Activated CD8-positive, alpha-beta memory T cell treated with anti-CD3 and anti-CD28 coated beads, Interleukin-2, amount 10 ng/mL, durations not matched to agents 7 days and 5 days (primary cell): ENCODE measurements around the gene CLMN. TPM values are rescaled to one million over a fixed set of nuclear protein-coding genes. Genes with fewer than 3 reads are reported as not detected.

ENCODE experiments used
- ATAC-seq: fragments of 150-1000 bp; cut with Tn5 transposase; one replicate; pipeline ENCODE4 v1.10.0; 2021; ENCODE audit warnings: moderate library complexity
- CTCF ChIA-PET: fragments of 350-600 bp; sonication (Branson Sonifier 250); formaldehyde crosslinking; loops from one replicate; lab custom pipeline; 2021; ENCODE audit warnings: antibody characterized with exemption; lab: Charles Lee
- DNase-seq: peaks from one replicate; pipeline ENCODE4 v3.0.0-alpha.2; 2020
- H3K27ac Mint-ChIP-seq: one replicate; pipeline ENCODE4 v1.8.0; 2021; ENCODE audit warnings: mild to moderate bottlenecking, mixed read lengths
- H3K27me3 Mint-ChIP-seq: one replicate; pipeline ENCODE4 v1.8.0; 2021; ENCODE audit warnings: mixed read lengths
- H3K36me3 Mint-ChIP-seq: one replicate; pipeline ENCODE4 v1.8.0; 2021; ENCODE audit warnings: mild to moderate bottlenecking, mixed read lengths
- H3K4me1 Mint-ChIP-seq: one replicate; pipeline ENCODE4 v1.8.0; 2021; ENCODE audit warnings: mixed read lengths
- H3K4me3 Mint-ChIP-seq: one replicate; pipeline ENCODE4 v1.8.0; 2021; ENCODE audit warnings: mild to moderate bottlenecking, moderate library complexity, mixed read lengths
- H3K9me3 Mint-ChIP-seq: one replicate; pipeline ENCODE4 v1.8.0; 2022; ENCODE audit warnings: low read depth, mixed read lengths
- total RNA-seq, 2 experiments: library from RNA; stranded (reverse); gene quantifications; one replicate each; pipeline ENCODE4 v1.2.3, GENCODE V29; 2021

CLMN gene
- total RNA-seq, 2 experiments from 2014 or later = 0.42 to 0.91 TPM

- Mint-ChIP-seq H3K9me3 (peaks cover 6% of the 10 kb centered on the region), H3K27me3 (no peaks in the 10 kb centered on the region), H3K27ac (no peak overlapping the region), H3K4me1 (peaks cover 2% of the 10 kb centered on the region), H3K4me3 (no peak overlapping the region), H3K36me3 (peaks cover 1% of the 10 kb centered on the region)
- DNase-seq (no peak), ATAC-seq (no peak)
- CTCF ChIA-PET = no interaction called here
Measured at GRCh38 chr14:95163666-95164065, 156.0 kb downstream of the CLMN start.

- peaks cover 1% of the 10 kb centered on the region for H3K36me3 Mint-ChIP-seq
- CTCF ChIA-PET = no interaction called here
- peaks cover 6% of the 10 kb centered on the region for H3K9me3 Mint-ChIP-seq
- H3K27me3 Mint-ChIP-seq = no peaks in the 10 kb centered on the region
- no peak overlapping the region for H3K4me3 Mint-ChIP-seq
- no peak overlapping the region for H3K27ac Mint-ChIP-seq
- DNase-seq (no peak), ATAC-seq (no peak)
- peaks cover 5% of the 10 kb centered on the region for H3K4me1 Mint-ChIP-seq
Measured at GRCh38 chr14:95163132-95163531, 156.6 kb downstream of the CLMN start.

GRCh38 chr14:95162641-95163040 lies 157.1 kb downstream of the CLMN start:
- Mint-ChIP-seq H3K9me3 (peaks cover 6% of the 10 kb centered on the region), H3K27me3 (no peaks in the 10 kb centered on the region), H3K27ac (no peak overlapping the region), H3K4me1 (peaks cover 8% of the 10 kb centered on the region), H3K4me3 (no peak overlapping the region), H3K36me3 (peaks cover 1% of the 10 kb centered on the region)
- DNase-seq = no peak
- ATAC-seq = no peak
- CTCF ChIA-PET = interaction anchor here (1.6 kb wide), 1 partner anchor 15 kb away, joined by 4 read pairs; no protein-coding TSS in a partner anchor

GRCh38 chr14:95157327-95158189 lies 162.2 kb downstream of the CLMN start, which contains the start of gene DICER1:
DICER1 (minus strand) TSS chr14:95157529; CDS start chr14:95133458, 24,071 bp downstream.
- Mint-ChIP-seq H3K36me3 (peaks cover 12% of the 10 kb centered on the region), H3K4me3 (peak within 1 kb of the TSS; percentile 90), H3K27me3 (no peaks in the 10 kb centered on the region), H3K9me3 (no peaks in the 10 kb centered on the region), H3K4me1 (peaks cover 36% of the 10 kb centered on the region), H3K27ac (peak within 1 kb of the TSS; percentile 99)
- peak; percentile 84 for ATAC-seq
- peak; percentile 95 for DNase-seq
- CTCF ChIA-PET = interaction anchor here (0.8 kb wide), 1 partner anchor 9 kb away, joined by 3 read pairs; no protein-coding TSS in a partner anchor

DNA sequence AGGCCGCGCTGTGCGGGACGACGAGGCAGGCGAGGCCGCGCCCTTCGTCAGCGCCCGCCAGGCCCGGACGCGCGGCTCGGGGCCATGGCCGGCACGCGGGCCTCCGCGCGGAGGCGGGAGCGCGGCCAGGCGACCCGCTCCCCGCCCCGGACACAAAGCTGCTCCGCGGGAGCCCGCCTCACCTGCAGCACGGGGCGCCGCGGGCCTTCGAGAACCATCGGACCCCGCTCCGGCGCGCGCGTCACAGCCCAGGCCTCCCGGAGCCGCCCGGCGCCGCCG lies 162.7 kb downstream of the CLMN start:
- H3K27me3 Mint-ChIP-seq = no peaks in the 10 kb centered on the region
- H3K4me1 Mint-ChIP-seq = peaks cover 39% of the 10 kb centered on the region
- no peak for DNase-seq
- H3K36me3 Mint-ChIP-seq = peaks cover 17% of the 10 kb centered on the region
- H3K4me3 Mint-ChIP-seq = peak overlapping the region; percentile 90
- peak; percentile 50 for ATAC-seq
- CTCF ChIA-PET = no interaction called here
- no peaks in the 10 kb centered on the region for H3K9me3 Mint-ChIP-seq
- peak overlapping the region; percentile 99 for H3K27ac Mint-ChIP-seq

DNA sequence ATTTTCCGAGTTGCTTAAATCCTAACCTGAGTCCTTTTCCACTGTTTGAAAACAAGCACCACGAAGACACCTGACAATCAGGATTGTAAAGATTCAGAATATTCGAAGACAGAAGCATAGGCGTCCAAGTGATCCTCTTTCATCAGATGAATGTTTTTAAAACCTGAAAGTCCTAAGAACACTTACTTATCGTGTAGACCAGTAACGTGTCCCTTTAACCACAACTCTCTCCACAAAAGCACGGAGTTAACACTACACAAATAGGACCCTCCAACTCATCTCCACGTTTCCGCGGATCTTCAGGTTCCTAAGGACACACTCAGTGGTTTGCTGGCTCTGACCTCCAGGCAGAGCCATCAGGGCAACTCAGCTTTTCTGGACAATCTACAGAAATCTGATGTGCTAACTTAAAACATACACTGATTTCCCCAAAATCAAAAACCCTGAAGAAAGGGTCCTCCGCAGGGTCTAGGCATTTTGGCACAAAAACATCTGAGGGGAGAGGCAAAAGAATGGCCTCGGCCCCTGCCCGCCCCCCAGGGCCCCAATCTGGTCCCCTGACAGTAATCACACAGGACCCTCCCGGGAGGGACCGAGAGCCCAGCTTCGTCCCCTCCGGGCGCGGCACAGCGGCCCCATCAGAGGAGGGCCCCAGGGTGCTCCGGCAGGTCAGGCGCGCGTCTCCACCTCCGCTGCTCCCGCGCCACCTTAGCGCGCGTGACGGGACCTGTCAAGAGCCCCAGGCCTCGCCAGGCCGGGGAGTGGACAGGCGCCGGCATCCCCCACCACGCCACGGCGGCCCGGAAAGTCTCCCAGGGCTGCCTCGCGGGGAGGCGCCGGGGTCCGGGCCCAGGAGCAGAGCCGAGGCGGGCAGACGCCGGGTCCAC lies 163.3 kb downstream of the CLMN start:
- DNase-seq (peak; percentile 57), ATAC-seq (peak; percentile 29)
- Mint-ChIP-seq H3K4me3 (peak overlapping the region; percentile 82), H3K36me3 (peaks cover 19% of the 10 kb centered on the region), H3K9me3 (no peaks in the 10 kb centered on the region), H3K27ac (peak overlapping the region; percentile 74), H3K27me3 (no peaks in the 10 kb centered on the region), H3K4me1 (peaks cover 45% of the 10 kb centered on the region)
- CTCF ChIA-PET = no interaction called here

DNA sequence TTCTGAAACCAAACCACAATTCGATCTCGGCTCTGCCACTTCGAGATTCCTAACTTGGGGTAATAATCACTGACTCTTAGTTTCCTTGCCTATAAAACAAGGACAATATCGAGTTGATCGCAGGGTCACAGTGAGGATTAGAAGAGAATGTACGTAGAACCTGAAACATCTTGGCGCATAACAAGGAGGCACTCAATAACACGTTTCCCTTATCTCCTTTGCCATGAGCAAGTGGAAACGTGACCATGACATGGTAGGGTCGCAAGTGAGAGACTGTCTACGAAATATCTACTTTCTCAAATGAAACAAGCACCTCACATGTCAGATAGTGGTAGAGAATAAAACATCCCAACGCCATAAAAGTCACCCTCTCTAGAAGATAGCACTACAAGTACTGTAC lies 164.7 kb downstream of the CLMN start:
- H3K36me3 Mint-ChIP-seq = peaks cover 19% of the 10 kb centered on the region
- H3K4me1 Mint-ChIP-seq = peaks cover 50% of the 10 kb centered on the region

GRCh38 chr14:95153866-95154265 lies 165.8 kb downstream of the CLMN start:
- Mint-ChIP-seq H3K36me3 (peaks cover 24% of the 10 kb centered on the region), H3K4me1 (peaks cover 53% of the 10 kb centered on the region), H3K9me3 (no peaks in the 10 kb centered on the region), H3K4me3 (no peak overlapping the region), H3K27me3 (no peaks in the 10 kb centered on the region), H3K27ac (no peak overlapping the region)
- DNase-seq = no peak
- CTCF ChIA-PET = no interaction called here
- no peak for ATAC-seq

More for the DNA sequence above, 164.7 kb downstream of the CLMN start:
- Mint-ChIP-seq H3K27ac (no peak overlapping the region), H3K9me3 (no peaks in the 10 kb centered on the region), H3K4me3 (peak overlapping the region; percentile 56), H3K27me3 (no peaks in the 10 kb centered on the region)
- DNase-seq (no peak), ATAC-seq (no peak)
- CTCF ChIA-PET = no interaction called here

DNA sequence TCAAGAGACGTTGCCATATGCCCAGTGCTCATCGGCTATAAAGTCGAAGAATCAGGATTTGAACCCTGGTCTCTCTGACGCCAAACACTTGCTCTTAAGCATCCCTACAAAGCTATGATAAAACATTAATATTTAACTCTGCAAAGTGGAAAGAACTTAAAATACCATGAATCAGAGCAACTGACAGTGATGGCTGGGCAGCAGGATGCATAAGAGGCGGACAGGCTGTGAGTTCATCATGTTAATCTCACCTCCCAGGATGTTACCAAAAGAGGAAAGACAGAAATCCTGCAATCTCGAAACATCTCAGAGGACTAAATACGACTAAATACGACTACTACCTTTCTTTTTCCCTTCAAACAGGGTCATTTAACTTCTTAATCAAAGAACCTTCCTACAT lies 168.1 kb downstream of the CLMN start:
- peaks cover 37% of the 10 kb centered on the region for H3K36me3 Mint-ChIP-seq
- ATAC-seq = no peak
- CTCF ChIA-PET = no interaction called here
- H3K4me1 Mint-ChIP-seq = peaks cover 47% of the 10 kb centered on the region
- no peaks in the 10 kb centered on the region for H3K27me3 Mint-ChIP-seq
- DNase-seq = no peak
- H3K9me3 Mint-ChIP-seq = no peaks in the 10 kb centered on the region
- H3K4me3 Mint-ChIP-seq = no peak overlapping the region
- no peak overlapping the region for H3K27ac Mint-ChIP-seq

GRCh38 chr14:95150910-95151309 lies 168.8 kb downstream of the CLMN start:
- Mint-ChIP-seq H3K4me3 (no peak overlapping the region), H3K27me3 (no peaks in the 10 kb centered on the region), H3K4me1 (peaks cover 43% of the 10 kb centered on the region), H3K36me3 (peaks cover 42% of the 10 kb centered on the region), H3K9me3 (peaks cover 4% of the 10 kb centered on the region), H3K27ac (no peak overlapping the region)
- DNase-seq (no peak), ATAC-seq (no peak)
- CTCF ChIA-PET = no interaction called here

DNA sequence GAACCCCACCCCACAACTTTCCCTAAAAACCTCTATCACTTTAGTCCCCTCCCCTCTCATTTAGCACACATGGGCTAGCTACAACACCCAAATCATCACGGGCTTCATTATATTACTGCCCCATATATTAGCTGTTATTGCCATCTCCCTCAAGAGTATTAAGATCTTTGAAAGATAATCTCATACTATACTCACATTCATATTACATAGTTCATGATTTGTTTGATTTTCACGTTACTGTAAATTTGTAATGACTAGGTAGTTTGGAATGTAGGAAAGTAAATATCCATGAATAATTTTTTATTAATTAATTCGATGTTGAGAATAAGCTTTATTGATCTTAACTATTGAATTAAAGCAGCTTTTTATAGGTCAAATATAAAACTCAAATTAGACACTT lies 170.3 kb downstream of the CLMN start:
- no peak overlapping the region for H3K27ac Mint-ChIP-seq
- no peak for ATAC-seq

GRCh38 chr14:95147597-95147996 lies 172.1 kb downstream of the CLMN start:
- peaks cover 12% of the 10 kb centered on the region for H3K9me3 Mint-ChIP-seq
- ATAC-seq = no peak
- H3K27ac Mint-ChIP-seq = no peak overlapping the region
- no peak for DNase-seq
- H3K4me3 Mint-ChIP-seq = no peak overlapping the region
- no peaks in the 10 kb centered on the region for H3K27me3 Mint-ChIP-seq
- CTCF ChIA-PET = interaction anchor here (1.8 kb wide), 1 partner anchor 14 kb away, joined by 4 read pairs; no protein-coding TSS in a partner anchor
- H3K36me3 Mint-ChIP-seq = peaks cover 41% of the 10 kb centered on the region
- H3K4me1 Mint-ChIP-seq = peaks cover 33% of the 10 kb centered on the region

More for the DNA sequence above, 170.3 kb downstream of the CLMN start:
- Mint-ChIP-seq H3K27me3 (no peaks in the 10 kb centered on the region), H3K9me3 (peaks cover 12% of the 10 kb centered on the region), H3K36me3 (peaks cover 46% of the 10 kb centered on the region), H3K4me3 (no peak overlapping the region), H3K4me1 (peaks cover 37% of the 10 kb centered on the region)
- CTCF ChIA-PET = no interaction called here
- no peak for DNase-seq

- Mint-ChIP-seq H3K36me3 (peaks cover 35% of the 10 kb centered on the region), H3K4me1 (peaks cover 22% of the 10 kb centered on the region), H3K4me3 (no peak overlapping the region), H3K27me3 (no peaks in the 10 kb centered on the region), H3K27ac (no peak overlapping the region), H3K9me3 (peaks cover 12% of the 10 kb centered on the region)
- CTCF ChIA-PET = interaction anchor here (1.8 kb wide), 1 partner anchor 16 kb away, joined by 4 read pairs; no protein-coding TSS in a partner anchor
- DNase-seq (no peak), ATAC-seq (no peak)
Measured at GRCh38 chr14:95146079-95146771, 173.5 kb downstream of the CLMN start.
